GM19455 (cell line): ENCODE measurements around the gene CT45A9.
"Not testable (repeated sequence)": the region's sequence is repeated elsewhere in the genome, so short reads cannot be mapped to it uniquely, and the experiment has no call there.

Source experiments
- ATAC-seq: cut with Tn5 transposase; IDR thresholded peaks from one replicate; pipeline ENCODE4 v1.9.1; 2021; ENCODE audit not compliant: unreplicated experiment

CT45A9 gene, protein sequence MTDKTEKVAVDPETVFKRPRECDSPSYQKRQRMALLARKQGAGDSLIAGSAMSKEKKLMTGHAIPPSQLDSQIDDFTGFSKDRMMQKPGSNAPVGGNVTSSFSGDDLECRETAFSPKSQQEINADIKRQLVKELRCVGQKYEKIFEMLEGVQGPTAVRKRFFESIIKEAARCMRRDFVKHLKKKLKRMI

DNA sequence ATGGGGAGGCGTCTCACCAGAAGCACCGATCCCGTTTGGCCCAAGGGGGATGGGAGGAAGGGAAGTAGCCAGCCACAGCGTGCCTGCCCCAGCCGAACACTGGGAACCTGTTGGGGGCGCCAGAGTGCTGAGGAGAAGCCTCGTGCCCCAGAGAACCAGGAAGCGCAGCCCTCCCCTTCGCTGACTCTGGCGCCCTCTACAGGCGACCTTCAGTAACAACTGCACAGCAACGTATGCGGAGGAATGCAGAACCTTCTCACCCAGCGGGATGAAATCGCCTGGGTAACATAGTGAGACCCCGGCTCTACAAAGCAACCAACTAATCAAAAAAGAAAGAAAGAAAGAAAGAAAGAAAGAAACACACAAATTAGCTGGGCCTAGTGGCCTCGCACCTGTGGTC, at the start of gene CT45A9:
Gene CT45A9 (minus strand): TSS at position 101 of the 400 bp plus-strand sequence. CDS start 3,751 bp downstream, outside the sequence.
- ATAC-seq, result not testable (repeated sequence)

GRCh38 chrX:135920516-135920915, 48.9 kb upstream of the CT45A9 start:
- ATAC-seq, result not testable (repeated sequence)

GRCh38 chrX:135914404-135914803, 42.8 kb upstream of the CT45A9 start:
- no peak for ATAC-seq

DNA sequence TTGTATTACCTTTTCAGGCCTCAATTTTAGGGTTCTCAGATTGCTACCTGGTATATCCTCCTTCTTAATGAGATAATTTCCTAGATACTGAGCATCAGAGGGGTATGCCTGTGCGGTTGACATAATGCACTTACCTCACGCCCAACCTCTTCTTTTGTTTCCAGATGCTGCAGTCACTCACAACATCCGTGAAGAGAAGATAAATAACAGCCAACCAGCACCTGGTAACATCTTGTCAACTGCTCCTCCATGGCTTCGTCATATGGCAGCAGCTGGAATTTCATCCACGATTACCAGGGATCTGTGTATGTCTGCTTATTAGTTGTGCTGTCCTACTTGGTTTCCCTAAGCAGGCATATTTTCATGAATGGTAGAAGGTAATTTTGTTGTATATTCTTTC, 38.6 kb upstream of the CT45A9 start:
- ATAC-seq, result no peak

DNA sequence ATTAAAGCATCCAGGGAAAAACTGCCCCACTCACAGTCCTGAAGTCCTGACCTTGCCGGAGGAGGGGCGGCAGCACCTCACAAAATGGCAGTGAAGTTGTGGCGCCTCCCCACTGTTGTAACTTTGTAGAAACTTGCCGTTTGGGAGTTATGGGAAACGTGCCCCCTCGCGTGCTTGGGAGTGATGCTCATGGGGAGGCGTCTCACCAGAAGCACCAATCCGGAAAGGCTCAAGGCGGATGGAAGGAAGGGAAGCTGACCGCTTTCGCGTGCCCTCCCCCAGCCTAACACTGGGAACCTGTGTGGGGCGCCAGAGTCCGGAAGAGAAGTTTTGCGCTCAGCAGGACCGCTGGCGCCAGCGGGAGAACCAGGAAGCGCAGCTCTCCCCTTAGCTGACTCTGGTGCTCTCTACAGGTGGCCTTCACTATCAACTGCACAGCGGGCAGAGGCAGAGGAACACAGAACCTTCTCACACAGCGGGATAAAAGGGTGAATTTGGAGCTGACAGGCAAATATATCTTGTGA, 21.7 kb upstream of the CT45A9 start, which contains the start of the genes CT45A10 and SAGE1:
Gene CT45A10 (minus strand): TSS at position 151 of the 524 bp plus-strand sequence. CDS start 8,100 bp downstream, outside the sequence.
Gene SAGE1 (plus strand): TSS at position 423 of the 524 bp plus-strand sequence. CDS start 2,527 bp downstream, outside the sequence.
- no peak for ATAC-seq

DNA sequence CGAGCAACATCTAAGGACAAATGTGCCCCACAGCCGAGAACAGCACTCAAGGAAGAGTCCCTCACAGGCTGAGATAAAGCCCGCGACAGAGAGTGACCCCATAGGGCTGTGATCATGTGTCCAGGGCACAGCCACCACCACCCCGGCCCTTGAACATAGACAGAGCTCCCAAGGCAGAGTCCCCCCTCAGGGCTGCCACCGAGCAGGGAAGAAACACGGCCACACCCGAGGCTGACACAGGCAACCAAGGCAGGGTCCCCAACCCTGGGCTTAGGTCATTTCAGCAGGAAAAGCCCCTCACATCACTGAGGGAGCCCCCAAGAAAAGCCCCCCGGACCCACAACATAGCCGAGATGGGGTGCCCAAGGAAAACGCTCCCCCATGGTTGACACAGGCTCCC, 21.2 kb upstream of the CT45A9 start:
- ATAC-seq, result no peak

GRCh38 chrX:135890087-135890585, 18.5 kb upstream of the CT45A9 start:
- ATAC-seq, result no peak

- not testable (repeated sequence) for ATAC-seq
These were observed 17.4 kb upstream of the CT45A9 start for GRCh38 chrX:135888976-135889375.

GRCh38 chrX:135888230-135888629, 16.6 kb upstream of the CT45A9 start:
- ATAC-seq, result not testable (repeated sequence)

DNA sequence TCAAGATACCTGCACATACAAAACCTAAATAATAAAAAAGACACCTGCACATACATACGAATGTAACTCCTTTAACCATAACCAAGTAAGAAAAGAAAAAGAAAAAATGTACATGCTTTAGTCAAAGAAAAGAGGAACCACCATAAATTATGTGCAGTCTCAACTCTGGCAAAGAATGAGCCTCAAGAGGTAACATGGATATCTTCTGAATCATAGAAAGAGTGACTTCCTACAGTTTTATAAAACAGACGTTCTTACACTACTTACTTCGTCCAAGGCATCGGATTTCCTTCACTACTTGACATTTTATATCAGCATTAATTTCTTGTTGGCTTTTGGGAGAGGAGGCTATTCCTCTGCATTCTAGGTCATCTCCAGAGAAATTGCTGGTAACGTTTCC, 11.1 kb upstream of the CT45A9 start:
- not testable (repeated sequence) for ATAC-seq

DNA sequence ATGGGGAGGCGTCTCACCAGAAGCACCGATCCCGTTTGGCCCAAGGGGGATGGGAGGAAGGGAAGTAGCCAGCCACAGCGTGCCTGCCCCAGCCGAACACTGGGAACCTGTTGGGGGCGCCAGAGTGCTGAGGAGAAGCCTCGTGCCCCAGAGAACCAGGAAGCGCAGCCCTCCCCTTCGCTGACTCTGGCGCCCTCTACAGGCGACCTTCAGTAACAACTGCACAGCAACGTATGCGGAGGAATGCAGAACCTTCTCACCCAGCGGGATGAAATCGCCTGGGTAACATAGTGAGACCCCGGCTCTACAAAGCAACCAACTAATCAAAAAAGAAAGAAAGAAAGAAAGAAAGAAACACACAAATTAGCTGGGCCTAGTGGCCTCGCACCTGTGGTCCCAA, 17.2 kb downstream of the CT45A9 start, which contains the start of gene CT45A8:
Gene CT45A8 (minus strand): TSS at position 101 of the 400 bp plus-strand sequence. CDS start 3,755 bp downstream, outside the sequence.
- not testable (repeated sequence) for ATAC-seq

GRCh38 chrX:135837180-135837579, 34.4 kb downstream of the CT45A9 start, which contains the start of gene CT45A7:
Gene CT45A7, minus strand, starts transcription at chrX:135837280. Its CDS starts 3,747 bp downstream, at chrX:135833533.
- ATAC-seq, result not testable (repeated sequence)

GRCh38 chrX:135819912-135820311, 51.7 kb downstream of the CT45A9 start, which contains the start of gene CT45A2:
Gene CT45A2, minus strand, starts transcription at chrX:135820012. Its CDS starts 3,747 bp downstream, at chrX:135816265.
- ATAC-seq, result not testable (repeated sequence)
